GM12878 (cell line): Measurements from ENCODE around the gene OGA. TPM values are rescaled to one million over a fixed set of nuclear protein-coding genes. Genes with fewer than 3 reads are reported as not detected.

Experiments used
- ATAC-seq: fragments of 200-7000 bp; cut with Tn5 transposase; 3 replicates; pipeline ENCODE4 v1.9.1; 2020; ENCODE audit warnings: mild to moderate bottlenecking, moderate library complexity
- BruUV-seq: library from RNA; stranded (reverse); fragments of 400-500 nt; replicated peaks from 2 replicates; lab custom pipeline; 2021; lab: Mats Ljungman, UMichigan
- CTCF ChIA-PET: fragments of 300-600 bp; sonication (Branson Sonifier 250); formaldehyde crosslinking; extraction: SDS; loops from one replicate; lab custom pipeline; 2021; ENCODE audit warnings: inconsistent platforms; lab: Yijun Ruan, JAX
- POLR2A ChIA-PET: fragments of 350-600 bp; formaldehyde crosslinking; extraction: SDS; loops from one replicate; lab custom pipeline; 2021; ENCODE audit warnings: inconsistent platforms; lab: Charles Lee
- RAD21 ChIA-PET: fragments of 300-600 bp; sonication (Branson Sonifier 250); formaldehyde crosslinking; loops from one replicate; lab custom pipeline; 2023; ENCODE audit warnings: antibody characterized with exemption; ENCODE audit not compliant: unreplicated experiment; lab: Charles Lee
- SMC1A ChIA-PET: fragments of 300-600 bp; sonication (Branson Sonifier 250); formaldehyde crosslinking; loops from one replicate; lab custom pipeline; 2023; ENCODE audit not compliant: unreplicated experiment, uncharacterized antibody; lab: Charles Lee
- DNase-seq: peaks from one replicate; pipeline ENCODE4 v3.0.0-alpha.2; 2011; ENCODE audit warnings: low read depth, low spot score
- FAIRE-seq: peaks from 3 replicates; lab custom pipeline; 2011; peaks lifted over from hg19 to GRCh38; lab: Jason Lieb, UNC
- H2AFZ ChIP-seq: 2 replicates; pipeline ENCODE4 v1.6.0; 2011; ENCODE audit warnings: low read depth, low read length, control low read depth; ENCODE audit not compliant: control insufficient read depth
- H3K27ac ChIP-seq: 2 replicates; pipeline ENCODE4 v1.5.1; 2011; ENCODE audit warnings: control low read depth; ENCODE audit not compliant: control insufficient read depth, insufficient read depth
- H3K27me3 ChIP-seq, 2 experiments: replicated peaks in 1 of 2; 2 replicates each; pipeline versions ENCODE4 v1.6.0 to v1.6.1; 2011; ENCODE audit warnings: low read length in 1 of 2; ENCODE audit not compliant: control insufficient read depth in 2 of 2, insufficient read depth in 2 of 2
- H3K36me3 ChIP-seq, 2 experiments: 2 replicates each; pipeline ENCODE4 v1.5.1; 2011; ENCODE audit warnings: low read length in 1 of 2; ENCODE audit not compliant: control insufficient read depth in 2 of 2, insufficient read depth in 2 of 2
- H3K4me1 ChIP-seq: 2 replicates; pipeline ENCODE4 v1.6.1; 2011; ENCODE audit warnings: mild to moderate bottlenecking, low read length, moderate library complexity, mixed read lengths; ENCODE audit not compliant: control insufficient read depth, insufficient read depth
- H3K4me2 ChIP-seq: 2 replicates; pipeline ENCODE4 v1.6.0; 2011; ENCODE audit warnings: control low read depth; ENCODE audit not compliant: control insufficient read depth, insufficient read depth
- H3K4me3 ChIP-seq: fragments of 200-600 bp; sonication (generic); 2 replicates; pipeline ENCODE4 v1.5.1; 2016
- H3K79me2 ChIP-seq: 2 replicates; pipeline ENCODE4 v1.6.0; 2011; ENCODE audit warnings: low read length; ENCODE audit not compliant: control insufficient read depth, insufficient read depth
- H3K9ac ChIP-seq: 2 replicates; pipeline ENCODE4 v1.8.0; 2011; ENCODE audit warnings: low read length, control low read depth, mixed read lengths; ENCODE audit not compliant: control insufficient read depth, insufficient read depth
- H3K9me3 ChIP-seq: replicated peaks from 3 replicates; pipeline ENCODE4 v1.5.1; 2011; ENCODE audit warnings: mild to moderate bottlenecking, low read length; ENCODE audit not compliant: control insufficient read depth, insufficient read depth
- H4K20me1 ChIP-seq: 2 replicates; pipeline ENCODE4 v1.6.0; 2011; ENCODE audit not compliant: control insufficient read depth, insufficient read depth
- ATF7 ChIP-seq: fragments of 450-650 bp; IDR thresholded peaks from 2 replicates; pipeline ENCODE4 v1.6.1; 2016; ENCODE audit warnings: low read depth, mild to moderate bottlenecking
- CEBPB ChIP-seq, 2 experiments: fragments of 150-350 bp in 1 of 2; IDR thresholded peaks; 2 replicates each; pipeline ENCODE4 v1.6.1; 2012 to 2014; ENCODE audit warnings: low read depth in 2 of 2, low read length in 2 of 2, borderline replicate concordance in 1 of 2, inconsistent platforms in 1 of 2
- CHD1 ChIP-seq: IDR thresholded peaks from 2 replicates; pipeline ENCODE4 v1.6.1; 2012; ENCODE audit warnings: low read depth, low read length, improper control_type of control experiment
- CREB1 ChIP-seq: IDR thresholded peaks from 2 replicates; pipeline ENCODE4 v1.6.1; 2012; ENCODE audit warnings: low read depth, mild to moderate bottlenecking, inconsistent platforms
- HDAC2 ChIP-seq: fragments of 200-600 bp; sonication (generic); IDR thresholded peaks from 2 replicates; pipeline ENCODE4 v1.6.1; 2017
- HDGF ChIP-seq: fragments of 450-650 bp; IDR thresholded peaks from 2 replicates; pipeline ENCODE4 v1.6.1; 2016; ENCODE audit warnings: antibody characterized with exemption
- IKZF1 ChIP-seq: fragments of 450-650 bp; conservative IDR thresholded peaks from 2 replicates; pipeline ENCODE4 v1.6.1; 2017; ENCODE audit warnings: antibody characterized with exemption, mild to moderate bottlenecking
- MYC ChIP-seq: IDR thresholded peaks from 2 replicates; pipeline ENCODE4 v1.6.1; 2011; ENCODE audit warnings: mild to moderate bottlenecking, low read length, moderate library complexity, inconsistent platforms; ENCODE audit not compliant: insufficient read depth, insufficient replicate concordance, insufficient read length, severe bottlenecking
- RCOR1 ChIP-seq: conservative IDR thresholded peaks from 2 replicates; pipeline ENCODE4 v1.6.1; 2012; ENCODE audit warnings: low read depth, low read length, improper control_type of control experiment
- SP1 ChIP-seq: IDR thresholded peaks from one replicate; pipeline ENCODE4 v1.6.1; 2011; ENCODE audit warnings: low read depth, low read length
- SREBF2 ChIP-seq: IDR thresholded peaks from 2 replicates; pipeline ENCODE4 v1.6.1; 2012; ENCODE audit warnings: mild to moderate bottlenecking, low read length
- TARDBP ChIP-seq: IDR thresholded peaks from 2 replicates; pipeline ENCODE4 v1.6.1; 2016; ENCODE audit warnings: borderline replicate concordance
- ZBTB11 ChIP-seq: fragments of 450-650 bp; formaldehyde crosslinking; IDR thresholded peaks from 2 replicates; pipeline ENCODE4 v1.5.0; 2022; ENCODE audit warnings: mild to moderate bottlenecking, missing genetic modification characterization
- ZNF24 ChIP-seq: fragments of 450-650 bp; IDR thresholded peaks from 2 replicates; pipeline ENCODE4 v1.6.1; 2017; ENCODE audit warnings: antibody characterized with exemption, mild to moderate bottlenecking
- in situ Hi-C: fragments of 300-500 bp; cut with MboI; formaldehyde crosslinking; loops from 9 replicates; pipeline ENCODE4 v1.14.3; 2018; ENCODE audit warnings: mixed read lengths
- intact Hi-C: fragments of 100-400 bp; cut with micrococcal nuclease; formaldehyde crosslinking; loops from one replicate; pipeline ENCODE4 v1.14.2; 2022; ENCODE audit not compliant: unreplicated experiment
- polyA plus RNA-seq, 11 experiments: library from polyadenylated mRNA; depleted of rRNA in 4 of 11; unstranded in 6 of 11; stranded (reverse) in 5 of 11; fragments of >200 nt; fragmentation: Nextera tagmentation in 4 of 11; fragmentation: Illumina TruSeq in 1 of 11; extraction: Ambion mirVana in 4 of 11; extraction: Trizol in 1 of 11; gene quantifications; 1 replicate in 1 of 11; 2 replicates in 10 of 11; pipeline versions ENCODE4 v1.2.1 to v1.2.3, GENCODE V29; 2011 to 2016; ENCODE audit warnings: inconsistent platforms in 2 of 11, missing spikeins in 2 of 11, low read depth in 1 of 11
- total RNA-seq, 4 experiments: library from RNA; depleted of rRNA in 3 of 4; stranded (reverse); fragments of >200 nt in 3 of 4; fragmentation: Illumina TruSeq in 1 of 4; extraction: Trizol in 1 of 4; gene quantifications; 2 replicates each; pipeline versions ENCODE4 v1.2.1 to v1.2.3, GENCODE V29; 2013 to 2021
- TF ChIP-seq, protein P1 (sequence below): fragments of 450-650 bp; IDR thresholded peaks from 2 replicates; pipeline ENCODE4 v1.6.1; 2017; ENCODE audit warnings: mild to moderate bottlenecking, moderate library complexity
- TF ChIP-seq, protein P2 (sequence below): IDR thresholded peaks from 2 replicates; pipeline ENCODE4 v1.6.1; 2011; ENCODE audit warnings: low read depth, mild to moderate bottlenecking, low read length, moderate library complexity, borderline replicate concordance; ENCODE audit errors: extremely low read depth

The OGA gene
- total and polyA plus RNA-seq, 10 of the 15 experiments (the other 5 are each of a cell fraction or from before 2014, with no cell fraction given), result 23.0 to 145 (median 85.2) TPM

DNA sequence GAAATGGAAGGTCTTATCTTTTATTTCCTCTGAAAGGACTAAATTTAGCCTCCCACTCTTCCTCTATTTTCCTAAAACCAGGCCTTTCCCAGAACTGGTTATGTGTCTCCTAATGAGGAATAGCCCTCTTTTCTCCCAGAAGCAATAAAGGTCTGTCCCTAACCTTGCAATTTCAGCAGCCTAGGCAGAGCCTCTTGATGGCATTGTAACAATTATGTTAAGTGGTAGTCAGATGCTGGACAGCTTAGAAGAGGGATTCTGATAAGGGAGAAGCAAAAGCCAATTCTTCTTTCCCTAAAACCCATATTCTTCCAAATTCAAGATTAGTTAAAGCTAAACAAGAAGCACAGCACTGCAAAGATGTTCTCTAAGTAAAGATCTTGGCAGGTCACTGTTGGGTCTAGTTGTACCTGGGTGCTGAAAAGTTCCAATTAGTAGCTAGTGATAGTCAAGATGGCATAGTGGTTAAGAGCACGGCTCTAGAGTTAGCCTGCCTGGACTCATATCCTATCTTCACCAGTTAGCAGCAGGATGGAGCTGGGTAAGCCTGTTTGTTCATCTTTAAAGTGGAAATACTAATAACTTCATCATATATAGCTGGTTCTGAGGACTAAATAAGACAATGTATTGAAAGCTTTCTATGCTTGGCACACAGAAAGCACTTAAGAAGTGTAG, 39.7 kb upstream of the OGA start (continued):
- TF ChIP-seq, protein P1, sequence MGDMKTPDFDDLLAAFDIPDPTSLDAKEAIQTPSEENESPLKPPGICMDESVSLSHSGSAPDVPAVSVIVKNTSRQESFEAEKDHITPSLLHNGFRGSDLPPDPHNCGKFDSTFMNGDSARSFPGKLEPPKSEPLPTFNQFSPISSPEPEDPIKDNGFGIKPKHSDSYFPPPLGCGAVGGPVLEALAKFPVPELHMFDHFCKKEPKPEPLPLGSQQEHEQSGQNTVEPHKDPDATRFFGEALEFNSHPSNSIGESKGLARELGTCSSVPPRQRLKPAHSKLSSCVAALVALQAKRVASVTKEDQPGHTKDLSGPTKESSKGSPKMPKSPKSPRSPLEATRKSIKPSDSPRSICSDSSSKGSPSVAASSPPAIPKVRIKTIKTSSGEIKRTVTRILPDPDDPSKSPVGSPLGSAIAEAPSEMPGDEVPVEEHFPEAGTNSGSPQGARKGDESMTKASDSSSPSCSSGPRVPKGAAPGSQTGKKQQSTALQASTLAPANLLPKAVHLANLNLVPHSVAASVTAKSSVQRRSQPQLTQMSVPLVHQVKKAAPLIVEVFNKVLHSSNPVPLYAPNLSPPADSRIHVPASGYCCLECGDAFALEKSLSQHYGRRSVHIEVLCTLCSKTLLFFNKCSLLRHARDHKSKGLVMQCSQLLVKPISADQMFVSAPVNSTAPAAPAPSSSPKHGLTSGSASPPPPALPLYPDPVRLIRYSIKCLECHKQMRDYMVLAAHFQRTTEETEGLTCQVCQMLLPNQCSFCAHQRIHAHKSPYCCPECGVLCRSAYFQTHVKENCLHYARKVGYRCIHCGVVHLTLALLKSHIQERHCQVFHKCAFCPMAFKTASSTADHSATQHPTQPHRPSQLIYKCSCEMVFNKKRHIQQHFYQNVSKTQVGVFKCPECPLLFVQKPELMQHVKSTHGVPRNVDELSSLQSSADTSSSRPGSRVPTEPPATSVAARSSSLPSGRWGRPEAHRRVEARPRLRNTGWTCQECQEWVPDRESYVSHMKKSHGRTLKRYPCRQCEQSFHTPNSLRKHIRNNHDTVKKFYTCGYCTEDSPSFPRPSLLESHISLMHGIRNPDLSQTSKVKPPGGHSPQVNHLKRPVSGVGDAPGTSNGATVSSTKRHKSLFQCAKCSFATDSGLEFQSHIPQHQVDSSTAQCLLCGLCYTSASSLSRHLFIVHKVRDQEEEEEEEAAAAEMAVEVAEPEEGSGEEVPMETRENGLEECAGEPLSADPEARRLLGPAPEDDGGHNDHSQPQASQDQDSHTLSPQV, result no peak
- TF ChIP-seq CEBPB (IDR thresholded peaks at IDR 0.05; ENCODE audit: borderline replicate concordance in 1 of 2, low read depth in 2 of 2, low read length in 2 of 2), result no peak
- TF ChIP-seq HDAC2, result no peak
- no peak for TF ChIP-seq RCOR1
- TF ChIP-seq ZNF24, result no peak

- TF ChIP-seq ZBTB11 (CRISPR knock-in tag) (no peak), IKZF1 (no peak), CREB1 (no peak), TARDBP (no peak), MYC (no peak), CHD1 (no peak), SREBF2 (no peak), SP1 (no peak), ATF7 (no peak), HDGF (no peak)
- TF ChIP-seq, protein P2, sequence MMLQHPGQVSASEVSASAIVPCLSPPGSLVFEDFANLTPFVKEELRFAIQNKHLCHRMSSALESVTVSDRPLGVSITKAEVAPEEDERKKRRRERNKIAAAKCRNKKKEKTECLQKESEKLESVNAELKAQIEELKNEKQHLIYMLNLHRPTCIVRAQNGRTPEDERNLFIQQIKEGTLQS, result no peak
- H3K9ac ChIP-seq, result no peak overlapping the region
- ChIA-PET RAD21 (interaction anchor here (1.1 to 2.5 kb wide), 3 partner anchors 13 to 16 kb away, joined by 3 to 6 read pairs (median 4); partner anchors contain the start of gene KCNIP2), POLR2A (no interaction called here), CTCF (interaction anchor here (0.9 to 14.0 kb wide), 5 partner anchors 10 to 154 kb away, joined by 4 to 143 read pairs (median 7); partner anchors contain the start of gene KCNIP2), SMC1A (interaction anchor here (1.1 to 7.9 kb wide), 6 partner anchors 8 to 151 kb away, joined by 3 to 62 read pairs (median 4); no protein-coding TSS in a partner anchor)
- H4K20me1 ChIP-seq, result no peaks in the 10 kb centered on the region
- DNase-seq (no peak), FAIRE-seq (no peak), ATAC-seq (no peak)
- H3K36me3 ChIP-seq, result no peaks in the 10 kb centered on the region; a peak in 1 of 4 replicates
- in situ Hi-C loops (no loop called here), intact Hi-C loops (no loop called here)
- no peak overlapping the region for H2AFZ ChIP-seq
- H3K27me3 ChIP-seq, result no peaks in the 10 kb centered on the region
- H3K4me2 ChIP-seq, result no peak overlapping the region
- H3K79me2 ChIP-seq, result no peaks in the 10 kb centered on the region
- peaks cover 32% of the 10 kb centered on the region for H3K4me1 ChIP-seq
- H3K9me3 ChIP-seq, result peaks cover 8% of the 10 kb centered on the region
- H3K4me3 ChIP-seq, result no peak overlapping the region
- no TSS peak for BruUV-seq
- no peak overlapping the region for H3K27ac ChIP-seq
Measured at GRCh38 chr10:101856626-101857025, 38.4 kb upstream of the OGA start.
